GM19193 (cell line): ENCODE data around the gene USB1.

ENCODE experiments used
- POLR2A ChIP-seq: IDR thresholded peaks from 4 replicates; pipeline ENCODE4 v1.6.1; 2011; ENCODE audit not compliant: insufficient read depth, insufficient read length; ENCODE audit errors: extremely low read depth

USB1 gene

GRCh38 chr16:57998486-57998885 lies 2.7 kb upstream of the USB1 start:
- TF ChIP-seq POLR2A: no peak

- TF ChIP-seq POLR2A: no peak
Observed at GRCh38 chr16:57998992-57999365, 2.2 kb upstream of the USB1 start.

GRCh38 chr16:57999366-57999970 lies 1.7 kb upstream of the USB1 start:
- no peak for TF ChIP-seq POLR2A

- no peak for TF ChIP-seq POLR2A
Observed at GRCh38 chr16:57999971-58000705, 1.1 kb upstream of the USB1 start, which contains the start of gene ZNF319. Gene ZNF319 (minus strand): TSS chr16:58000672. CDS start chr16:57998265, 2,407 bp downstream.

GRCh38 chr16:58001781-58002415 lies 691 bp downstream of the USB1 start:
- no peak for TF ChIP-seq POLR2A

GRCh38 chr16:58002416-58002800 lies 1.2 kb downstream of the USB1 start:
- no peak for TF ChIP-seq POLR2A

- no peak for TF ChIP-seq POLR2A
Observed at GRCh38 chr16:58002936-58003335, 1.7 kb downstream of the USB1 start.

- TF ChIP-seq POLR2A: no peak
Observed at GRCh38 chr16:58009856-58010416, 8.7 kb downstream of the USB1 start.

- TF ChIP-seq POLR2A: no peak
Observed at GRCh38 chr16:58010886-58011285, 9.7 kb downstream of the USB1 start.

GRCh38 chr16:58011652-58012051 lies 10.4 kb downstream of the USB1 start:
- no peak for TF ChIP-seq POLR2A

GRCh38 chr16:58012481-58012880 lies 11.3 kb downstream of the USB1 start:
- TF ChIP-seq POLR2A: no peak

- no peak for TF ChIP-seq POLR2A
Observed at GRCh38 chr16:58013201-58013956, 12.2 kb downstream of the USB1 start.

GRCh38 chr16:58016840-58017446 lies 15.7 kb downstream of the USB1 start:
- TF ChIP-seq POLR2A: no peak

- TF ChIP-seq POLR2A: no peak
Observed at GRCh38 chr16:58018803-58019202, 17.6 kb downstream of the USB1 start.
